ENCODE measurements around the gene ELK1.

ELK1 gene

GRCh38 chrX:47658301-47658683, 7.9 kb upstream of the ELK1 start:
- TF ChIP-seq CTCF (IDR thresholded peaks at IDR 0.05; ENCODE audit: control extremely low read depth, extremely low read depth, low read depth, missing control alignments), result no peak
- no peak for DNase-seq (ENCODE audit: extremely low spot score)
- POLR2A ChIA-PET, result no interaction called here
- CTCF ChIA-PET, result no interaction called here

GRCh38 chrX:47651043-47651905, 911 bp upstream of the ELK1 start:
- ChIA-PET POLR2A (interaction anchor here (0.5 to 1.1 kb wide), 5 partner anchors 21 to 506 kb away, joined by 3 to 6 read pairs (median 4); partner anchors contain the start of genes NDUFB11 and RBM10), CTCF (no interaction called here)
- no peak for TF ChIP-seq CTCF (IDR thresholded peaks at IDR 0.05; ENCODE audit: control extremely low read depth, extremely low read depth, low read depth, missing control alignments)
- DNase-seq (ENCODE audit: extremely low spot score), result no peak

GRCh38 chrX:47649781-47650163, 591 bp downstream of the ELK1 start:
- DNase-seq (ENCODE audit: extremely low spot score), result no peak
- CTCF ChIA-PET, result no interaction called here
- TF ChIP-seq CTCF (IDR thresholded peaks at IDR 0.05; ENCODE audit: control extremely low read depth, extremely low read depth, low read depth, missing control alignments), result no peak
- POLR2A ChIA-PET, result interaction anchor here (0.6 to 1.1 kb wide), 2 partner anchors 21 to 93 kb away, joined by 5 to 6 read pairs; no protein-coding TSS in a partner anchor

- ChIA-PET CTCF (no interaction called here), POLR2A (interaction anchor here (0.6 to 1.2 kb wide), 2 partner anchors 93 kb away, joined by 5 to 6 read pairs; no protein-coding TSS in a partner anchor)
- DNase-seq (ENCODE audit: extremely low spot score), result no peak
- no peak for TF ChIP-seq CTCF (IDR thresholded peaks at IDR 0.05; ENCODE audit: control extremely low read depth, extremely low read depth, low read depth, missing control alignments)
Observed at GRCh38 chrX:47649271-47649670, 1.1 kb downstream of the ELK1 start.

GRCh38 chrX:47648376-47648775, 2.0 kb downstream of the ELK1 start:
- ChIA-PET CTCF (interaction anchor here (1.6 kb wide), 1 partner anchor 10 kb away, joined by 7 read pairs; no protein-coding TSS in a partner anchor), POLR2A (interaction anchor here (0.6 to 1.2 kb wide), 2 partner anchors 93 to 323 kb away, joined by 3 to 6 read pairs; no protein-coding TSS in a partner anchor)
- TF ChIP-seq CTCF (IDR thresholded peaks at IDR 0.05; ENCODE audit: control extremely low read depth, extremely low read depth, low read depth, missing control alignments), result no peak
- no peak for DNase-seq (ENCODE audit: extremely low spot score)

- ChIA-PET CTCF (no interaction called here), POLR2A (no interaction called here)
- TF ChIP-seq CTCF (IDR thresholded peaks at IDR 0.05; ENCODE audit: control extremely low read depth, extremely low read depth, low read depth, missing control alignments), result no peak
- DNase-seq (ENCODE audit: extremely low spot score), result no peak
Observed at GRCh38 chrX:47646636-47647035, 3.7 kb downstream of the ELK1 start.
